Lung (tissue), 12 donors: ENCODE data around the gene USP37. TPM values are rescaled to one million over a fixed set of nuclear protein-coding genes. Genes with fewer than 3 reads are reported as not detected.

ENCODE experiments used
- ATAC-seq: fragments of 200-7000 bp; cut with Tn5 transposase; one replicate; pipeline ENCODE4 v1.9.1; 2020; ENCODE audit warnings: moderate number of reproducible peaks; ENCODE audit not compliant: insufficient read depth, low FRiP score
- DNase-seq, 3 donors: peaks; one replicate each; pipeline ENCODE4 v3.0.0-alpha.2; 2013 to 2017
- H3K27ac ChIP-seq, 2 donors: one replicate each; pipeline ENCODE4 v1.5.1; 2013; ENCODE audit warnings: mild to moderate bottlenecking in 2 of 2, moderate library complexity in 2 of 2, control low read depth in 1 of 2, inconsistent platforms in 1 of 2, low read depth in 1 of 2, low read length in 1 of 2
- H3K27me3 ChIP-seq, 3 donors: one replicate each; pipeline ENCODE4 v1.5.1; 2013; ENCODE audit warnings: low read length in 2 of 3; ENCODE audit not compliant: control insufficient read depth in 3 of 3, insufficient read depth in 3 of 3
- H3K36me3 ChIP-seq, 4 donors: one replicate each; pipeline ENCODE4 v1.5.1; 2013; ENCODE audit warnings: low read length in 4 of 4, mild to moderate bottlenecking in 1 of 4, moderate library complexity in 1 of 4; ENCODE audit not compliant: control insufficient read depth in 4 of 4, insufficient read depth in 4 of 4
- H3K4me1 ChIP-seq, 5 donors: one replicate each; pipeline ENCODE4 v1.5.1; 2013; ENCODE audit warnings: low read length in 5 of 5, mild to moderate bottlenecking in 2 of 5, moderate library complexity in 1 of 5; ENCODE audit not compliant: control insufficient read depth in 5 of 5, insufficient read depth in 5 of 5
- H3K4me3 ChIP-seq: one replicate; pipeline ENCODE4 v1.5.1; 2013; ENCODE audit warnings: mild to moderate bottlenecking, control low read depth, moderate library complexity
- H3K9ac ChIP-seq, 2 donors: one replicate each; pipeline ENCODE4 v1.5.1; 2013; ENCODE audit warnings: low read length in 2 of 2, control low read depth in 1 of 2; ENCODE audit not compliant: insufficient read depth in 1 of 2
- H3K9me3 ChIP-seq, 4 donors: one replicate each; pipeline ENCODE4 v1.5.1; 2013; ENCODE audit warnings: low read length in 3 of 4, mild to moderate bottlenecking in 1 of 4, moderate library complexity in 1 of 4; ENCODE audit not compliant: control insufficient read depth in 4 of 4, insufficient read depth in 3 of 4
- WGBS, 2 donors: extraction: QIAGEN DNeasy Blood & Tissue Kit; methylation state at CpG; one replicate each; pipeline ENCODE4 v1.1.7; 2013; 5-methylcytosine and 5-hydroxymethylcytosine counted together
- polyA plus RNA-seq, 2 donors: library from polyadenylated mRNA; stranded (reverse); fragments of 200-250 nt; gene quantifications; one replicate each; pipeline ENCODE4 v1.2.1, GENCODE V29; 2013
- total RNA-seq, 2 donors: library from RNA; depleted of rRNA in 1 of 2; stranded (reverse); fragments of >200 nt in 1 of 2; gene quantifications; one replicate each; pipeline ENCODE4 v1.2.1, GENCODE V29; 2014 to 2021
- TF ChIP-seq, protein P1 (sequence below): IDR thresholded peaks from 2 replicates; pipeline ENCODE4 v1.5.1; 2012; ENCODE audit warnings: mild to moderate bottlenecking; ENCODE audit errors: control extremely low read depth, extremely low read depth
- donor health status: control.
- donor health status: control.
- donor health status: Bipolar disorder and iron deficiency.
- donor health status: healthy.
- donor health status: DM: yes; HTN: yes; CAD: no.

Gene USP37
- total and polyA plus RNA-seq, 4 donors = 2.6 to 23.5 (median 8.1) TPM

DNA sequence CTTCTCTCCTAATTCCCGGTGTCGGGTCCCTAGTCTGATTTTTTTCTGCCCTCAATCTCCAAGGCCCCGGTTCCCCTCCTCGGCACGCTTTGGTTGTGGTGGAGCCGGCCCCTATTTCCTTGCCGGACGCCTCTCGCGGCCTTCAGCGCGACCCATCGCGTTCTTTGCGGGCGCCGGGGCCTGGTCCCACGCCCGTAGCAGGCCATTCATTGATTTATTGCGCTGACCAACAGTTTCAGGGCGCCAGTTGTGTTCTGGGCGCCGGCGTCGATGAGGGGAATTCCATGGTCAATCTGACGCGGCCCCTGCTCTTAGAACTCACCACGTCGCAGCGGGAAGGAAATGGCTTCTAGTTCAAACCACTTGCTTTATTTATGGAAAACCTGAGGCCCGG, 884 bp upstream of the USP37 start:
- 0% methylated on average over 31 of the region's 31 CpGs for WGBS, 2 donors
- H3K9me3 ChIP-seq = no peaks in the 10 kb centered on the region

DNA sequence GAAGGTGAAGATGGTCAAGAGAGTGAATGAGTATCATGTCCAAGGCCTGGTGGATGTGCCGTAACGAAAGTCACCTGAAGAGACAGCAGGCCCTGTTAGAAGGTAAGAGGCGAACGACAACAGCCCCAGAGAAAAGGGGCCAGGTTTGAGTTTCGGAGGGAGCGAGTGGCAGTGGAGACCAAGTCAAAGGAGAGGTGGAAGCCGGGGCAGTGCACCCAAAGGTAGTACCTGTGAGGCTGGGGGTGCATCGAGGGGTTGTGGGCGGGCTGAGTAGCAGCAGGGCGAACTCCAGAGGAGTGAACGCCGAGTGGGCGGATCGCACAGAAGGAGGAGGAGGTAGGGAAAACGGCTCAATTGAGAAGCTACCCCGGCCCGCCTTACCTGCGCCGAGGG, 358 bp downstream of the USP37 start:
- DNase-seq = no peak
- Histone ChIP-seq H3K36me3 (peaks cover 3 to 11% (median 5%) of the 10 kb centered on the region in 4 donors), H3K27me3 (no peaks in the 10 kb centered on the region), H3K4me3 (peak overlapping the region; percentile 60), H3K27ac (peak overlapping the region; percentile 89 to 95), H3K9me3 (no peaks in the 10 kb centered on the region), H3K9ac (peak overlapping the region; percentile 79 to 84), H3K4me1 (peaks cover 3 to 39% (median 19%) of the 10 kb centered on the region in 5 donors)
- TF ChIP-seq, protein P1, sequence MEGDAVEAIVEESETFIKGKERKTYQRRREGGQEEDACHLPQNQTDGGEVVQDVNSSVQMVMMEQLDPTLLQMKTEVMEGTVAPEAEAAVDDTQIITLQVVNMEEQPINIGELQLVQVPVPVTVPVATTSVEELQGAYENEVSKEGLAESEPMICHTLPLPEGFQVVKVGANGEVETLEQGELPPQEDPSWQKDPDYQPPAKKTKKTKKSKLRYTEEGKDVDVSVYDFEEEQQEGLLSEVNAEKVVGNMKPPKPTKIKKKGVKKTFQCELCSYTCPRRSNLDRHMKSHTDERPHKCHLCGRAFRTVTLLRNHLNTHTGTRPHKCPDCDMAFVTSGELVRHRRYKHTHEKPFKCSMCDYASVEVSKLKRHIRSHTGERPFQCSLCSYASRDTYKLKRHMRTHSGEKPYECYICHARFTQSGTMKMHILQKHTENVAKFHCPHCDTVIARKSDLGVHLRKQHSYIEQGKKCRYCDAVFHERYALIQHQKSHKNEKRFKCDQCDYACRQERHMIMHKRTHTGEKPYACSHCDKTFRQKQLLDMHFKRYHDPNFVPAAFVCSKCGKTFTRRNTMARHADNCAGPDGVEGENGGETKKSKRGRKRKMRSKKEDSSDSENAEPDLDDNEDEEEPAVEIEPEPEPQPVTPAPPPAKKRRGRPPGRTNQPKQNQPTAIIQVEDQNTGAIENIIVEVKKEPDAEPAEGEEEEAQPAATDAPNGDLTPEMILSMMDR = no peak
- ATAC-seq = peak; percentile 45
- 0 to 1% methylated on average over 19 of the region's 19 CpGs for WGBS, 2 donors

More for the DNA sequence above, 884 bp upstream of the USP37 start:
- no peak for ATAC-seq
- Histone ChIP-seq H3K9ac (peak overlapping the region; percentile 87 to 98), H3K4me1 (peaks cover 3 to 39% (median 19%) of the 10 kb centered on the region in 5 donors), H3K27me3 (no peaks in the 10 kb centered on the region), H3K4me3 (peak overlapping the region; percentile 91), H3K36me3 (peaks cover 0 to 6% (median 5%) of the 10 kb centered on the region in 4 donors), H3K27ac (peak overlapping the region; percentile 90 to 96)
- DNase-seq = peak; percentile 50 to 68 (median 50)
- TF ChIP-seq, protein P1 = no peak

DNA sequence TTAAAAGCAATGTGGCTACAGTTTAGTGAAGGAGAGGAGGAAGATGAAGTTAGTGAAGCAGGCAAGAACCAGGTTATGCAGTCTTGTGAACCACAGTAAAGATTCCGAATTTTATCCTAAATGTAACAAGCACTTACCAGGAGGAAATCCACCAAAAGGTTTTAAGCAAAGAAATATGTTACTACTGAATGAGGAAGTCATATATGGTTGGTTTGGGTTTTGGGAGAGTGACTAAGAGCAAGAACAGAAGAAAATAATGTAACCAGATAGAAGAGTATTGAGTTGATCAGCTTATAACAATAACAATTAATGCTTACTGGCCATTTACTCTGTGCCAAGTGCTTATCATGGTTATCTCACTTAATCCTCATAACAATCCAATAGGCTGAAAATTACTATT, 1.9 kb downstream of the USP37 start:
- WGBS, 2 donors = 55 to 72% methylated on average over 1 of the region's 1 CpG
- peaks cover 3 to 6% (median 4%) of the 10 kb centered on the region in 4 donors for H3K36me3 ChIP-seq
- no peak overlapping the region for H3K4me3 ChIP-seq
- no peak overlapping the region for H3K27ac ChIP-seq
- no peak for ATAC-seq
- peak overlapping the region in 1 of 2 donors; percentile 84 for H3K9ac ChIP-seq
- H3K4me1 ChIP-seq = peaks cover 3 to 38% (median 19%) of the 10 kb centered on the region in 5 donors
- no peak for DNase-seq
- TF ChIP-seq, protein P1 = no peak
- H3K27me3 ChIP-seq = no peaks in the 10 kb centered on the region
- H3K9me3 ChIP-seq = no peaks in the 10 kb centered on the region

DNA sequence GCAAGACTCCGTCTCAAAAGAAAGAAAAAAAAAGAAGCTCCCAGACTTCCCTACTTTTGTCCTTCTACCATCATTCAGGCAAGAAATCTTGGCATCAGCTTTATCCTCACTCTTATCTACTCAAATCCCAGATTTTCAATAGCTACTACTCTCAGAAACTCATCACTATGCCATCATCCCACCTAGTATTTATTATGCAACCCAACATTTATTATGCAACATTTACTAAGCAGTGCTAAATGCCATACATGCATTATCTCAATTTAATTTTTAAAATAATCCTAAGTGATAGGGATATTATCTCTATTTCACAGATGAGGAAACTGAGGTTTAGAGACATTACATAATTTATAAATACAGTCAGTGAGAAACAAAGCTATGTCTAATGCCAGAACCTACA, 4.1 kb downstream of the USP37 start:
- 95 to 100% methylated on average over 1 of the region's 1 CpG for WGBS, 2 donors
- DNase-seq (no peak), ATAC-seq (no peak)
- no peaks in the 10 kb centered on the region for H3K9me3 ChIP-seq
- peaks cover 0 to 18% (median 5%) of the 10 kb centered on the region in 5 donors for H3K4me1 ChIP-seq
- no peaks in the 10 kb centered on the region for H3K27me3 ChIP-seq
- H3K9ac ChIP-seq = no peak overlapping the region
- H3K36me3 ChIP-seq = peaks cover 6 to 14% (median 9%) of the 10 kb centered on the region in 4 donors
- no peak overlapping the region for H3K27ac ChIP-seq
- no peak overlapping the region for H3K4me3 ChIP-seq
- TF ChIP-seq, protein P1 = no peak
